Measurements from ENCODE around the gene STAMBPL1.

Gene STAMBPL1

GRCh38 chr10:88890681-88891381 lies 10.8 kb downstream of the STAMBPL1 start:
- Histone ChIP-seq H3K27ac (no peak overlapping the region), H3K4me3 (no peak overlapping the region)
- no peak for DNase-seq (ENCODE audit: low spot score)
- TF ChIP-seq CTCF (IDR thresholded peaks at IDR 0.05) = no peak

- DNase-seq (ENCODE audit: low spot score) = no peak
- no peak for TF ChIP-seq CTCF (IDR thresholded peaks at IDR 0.05)
- H3K27ac ChIP-seq = no peak overlapping the region
- H3K4me3 ChIP-seq = no peak overlapping the region
These were observed 12.3 kb downstream of the STAMBPL1 start for GRCh38 chr10:88892222-88892967.

GRCh38 chr10:88893611-88894010 lies 13.6 kb downstream of the STAMBPL1 start:
- no peak for TF ChIP-seq CTCF (IDR thresholded peaks at IDR 0.05)
- Histone ChIP-seq H3K4me3 (no peak overlapping the region), H3K27ac (no peak overlapping the region)
- DNase-seq (ENCODE audit: low spot score) = no peak

DNA sequence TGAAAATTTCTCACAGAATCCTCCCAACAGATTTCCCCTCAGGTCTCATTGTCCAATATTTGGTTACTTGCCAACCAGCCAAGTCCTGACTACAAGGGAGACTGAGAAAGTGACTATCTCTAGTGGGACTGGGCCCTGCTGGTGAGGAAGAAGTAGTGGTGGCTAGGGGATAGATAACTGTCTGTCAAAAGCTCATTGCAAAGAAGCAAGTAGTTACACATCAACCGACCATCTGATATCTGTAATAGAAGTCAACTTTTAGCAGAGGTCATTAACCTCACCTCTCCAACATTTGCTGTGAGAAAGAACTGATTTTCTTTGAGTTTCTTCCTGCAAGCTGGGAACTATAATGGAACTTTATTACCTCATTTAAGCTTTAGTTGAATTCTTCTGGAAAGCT lies 15.2 kb downstream of the STAMBPL1 start:
- Histone ChIP-seq H3K4me3 (no peak overlapping the region), H3K27ac (peak overlapping the region in 1 of 2 donors; percentile 20)
- TF ChIP-seq CTCF (IDR thresholded peaks at IDR 0.05) = no peak
- no peak for DNase-seq (ENCODE audit: low spot score)

- no peak overlapping the region for H3K4me3 ChIP-seq
- DNase-seq (ENCODE audit: low spot score) = no peak
- peak overlapping the region; percentile 8 to 71 for H3K27ac ChIP-seq
- TF ChIP-seq CTCF (IDR thresholded peaks at IDR 0.05) = no peak
These were observed 16.4 kb downstream of the STAMBPL1 start for GRCh38 chr10:88896372-88896993.

DNA sequence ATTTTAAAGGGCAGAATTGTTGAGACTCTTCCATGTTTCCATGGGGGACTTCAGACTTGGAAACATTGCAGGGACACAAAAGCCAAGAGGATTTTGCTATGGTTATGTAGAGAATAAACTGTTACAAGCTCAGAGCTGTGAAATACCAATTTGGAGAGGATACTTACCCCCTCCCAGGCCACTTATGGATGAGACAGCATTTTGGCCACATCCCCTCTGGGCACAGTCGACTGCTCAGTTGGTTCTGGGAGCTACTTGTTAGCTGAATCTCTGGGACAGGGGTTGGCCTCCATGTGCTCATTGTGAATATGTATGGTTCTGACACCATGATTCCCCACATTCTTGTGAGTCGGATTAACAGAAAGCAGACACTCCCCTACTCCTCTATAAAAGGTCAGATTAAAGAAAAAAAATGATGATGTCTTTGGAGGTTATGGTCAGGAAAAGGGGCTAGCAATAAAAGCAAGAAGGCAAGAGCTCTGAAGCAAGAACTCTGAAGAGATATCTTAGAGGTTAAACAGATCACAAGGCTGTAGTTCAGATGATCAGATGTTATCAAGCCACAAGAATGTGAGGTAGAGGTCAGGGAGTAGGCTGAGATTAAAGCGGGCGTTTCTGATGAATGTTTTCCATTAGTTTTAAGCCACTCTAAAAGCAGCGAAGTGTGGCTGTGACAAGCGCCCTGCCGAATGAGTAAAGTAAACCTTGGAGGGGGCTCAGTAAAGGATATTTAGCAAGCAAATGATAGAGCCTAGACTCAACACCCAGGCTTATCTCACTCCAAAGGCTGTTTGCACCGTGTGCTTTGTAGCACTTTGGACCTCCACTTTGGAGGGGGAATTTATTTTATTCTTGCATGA lies 17.2 kb downstream of the STAMBPL1 start:
- Histone ChIP-seq H3K4me3 (no peak overlapping the region), H3K27ac (peak overlapping the region; percentile 8 to 71)
- no peak for DNase-seq (ENCODE audit: low spot score)
- no peak for TF ChIP-seq CTCF (IDR thresholded peaks at IDR 0.05)

Data from coronary artery (tissue), 2 donors.